Stomach (tissue), 9 donors: ENCODE measurements around the gene MAP3K6. TPM values are rescaled to one million over a fixed set of nuclear protein-coding genes. Genes with fewer than 3 reads are reported as not detected.

Experiments used
- DNase-seq, 2 donors: peaks; one replicate each; pipeline versions ENCODE4 v3.0.0 to v3.0.0-alpha.2; 2013 to 2019
- H3K27ac ChIP-seq, 5 donors: fragments of 200-600 bp in 4 of 5; sonication (generic) in 4 of 5; one replicate each; pipeline ENCODE4 v1.5.1; 2013 to 2019; ENCODE audit warnings: mild to moderate bottlenecking in 1 of 5, moderate library complexity in 1 of 5
- H3K27me3 ChIP-seq, 3 donors: fragments of 200-600 bp; sonication (generic); one replicate each; pipeline ENCODE4 v1.5.1; 2017 to 2019; ENCODE audit warnings: mixed run types in 1 of 3
- H3K36me3 ChIP-seq, 4 donors: fragments of 200-600 bp; sonication (generic); 1 replicate in 3 of 4; 2 replicates in 1 of 4; pipeline ENCODE4 v1.5.1; 2016 to 2019
- H3K4me1 ChIP-seq, 4 donors: fragments of 200-600 bp; sonication (generic); one replicate each; pipeline ENCODE4 v1.5.1; 2016 to 2019
- H3K4me3 ChIP-seq, 4 donors: fragments of 200-600 bp; sonication (generic) in 3 of 4; one replicate each; pipeline ENCODE4 v1.5.1; 2016 to 2019; ENCODE audit warnings: mild to moderate bottlenecking in 1 of 4
- H3K9me3 ChIP-seq, 4 donors: fragments of 200-600 bp; sonication (generic); one replicate each; pipeline ENCODE4 v1.5.1; 2016 to 2019
- EP300 ChIP-seq: sonication (generic); formaldehyde crosslinking; IDR thresholded peaks from one replicate; pipeline ENCODE4 v1.6.1; 2017; ENCODE audit warnings: antibody characterized with exemption
- POLR2A ChIP-seq, 4 donors: fragments of 450-650 bp; IDR thresholded peaks; one replicate each; pipeline ENCODE4 v1.6.1; 2016; ENCODE audit warnings: antibody characterized with exemption in 4 of 4, control low read depth in 2 of 4, mild to moderate bottlenecking in 1 of 4, moderate library complexity in 1 of 4
- POLR2AphosphoS5 ChIP-seq, 3 donors: sonication (generic); formaldehyde crosslinking; IDR thresholded peaks; one replicate each; pipeline ENCODE4 v1.6.1; 2016; ENCODE audit warnings: antibody characterized with exemption in 3 of 3
- WGBS, 5 donors: extraction: QIAGEN DNeasy Blood & Tissue Kit in 3 of 5; methylation state at CpG; one replicate each; pipeline versions ENCODE4 v1.1.5 to v1.1.7; 2013 to 2018; 5-methylcytosine and 5-hydroxymethylcytosine counted together
- intact Hi-C: fragments of 100-400 bp; cut with DNase I; formaldehyde crosslinking; loops from one replicate; pipeline ENCODE4 v1.15.1; 2023; ENCODE audit warnings: low total_unique reads
- polyA plus RNA-seq, 3 donors: library from polyadenylated mRNA; stranded (reverse); fragments of 200-250 nt; gene quantifications; one replicate each; pipeline ENCODE4 v1.2.3, GENCODE V29; 2013
- total RNA-seq, 5 donors: library from RNA; depleted of rRNA; stranded (reverse); fragments of >200 nt; gene quantifications; one replicate each; pipeline versions ENCODE4 v1.1.0 to v1.2.3, GENCODE V29; 2014 to 2016
- TF ChIP-seq, protein P1 (sequence below), 7 experiments: fragments of 450-650 bp in 4 of 7; fragments of 200-600 bp in 3 of 7; sonication (generic) in 3 of 7; IDR thresholded peaks; one replicate each; pipeline ENCODE4 v1.5.1; 2016 to 2019; ENCODE audit warnings: antibody characterized with exemption in 7 of 7, control low read depth in 2 of 7, mild to moderate bottlenecking in 1 of 7
- donor health status: healthy with polysubstance abuse.
- donor health status: Bipolar disorder and iron deficiency.
- donor health status: healthy.

The MAP3K6 gene
- total and polyA plus RNA-seq, 8 donors = 11.6 to 110 (median 36.2) TPM

DNA sequence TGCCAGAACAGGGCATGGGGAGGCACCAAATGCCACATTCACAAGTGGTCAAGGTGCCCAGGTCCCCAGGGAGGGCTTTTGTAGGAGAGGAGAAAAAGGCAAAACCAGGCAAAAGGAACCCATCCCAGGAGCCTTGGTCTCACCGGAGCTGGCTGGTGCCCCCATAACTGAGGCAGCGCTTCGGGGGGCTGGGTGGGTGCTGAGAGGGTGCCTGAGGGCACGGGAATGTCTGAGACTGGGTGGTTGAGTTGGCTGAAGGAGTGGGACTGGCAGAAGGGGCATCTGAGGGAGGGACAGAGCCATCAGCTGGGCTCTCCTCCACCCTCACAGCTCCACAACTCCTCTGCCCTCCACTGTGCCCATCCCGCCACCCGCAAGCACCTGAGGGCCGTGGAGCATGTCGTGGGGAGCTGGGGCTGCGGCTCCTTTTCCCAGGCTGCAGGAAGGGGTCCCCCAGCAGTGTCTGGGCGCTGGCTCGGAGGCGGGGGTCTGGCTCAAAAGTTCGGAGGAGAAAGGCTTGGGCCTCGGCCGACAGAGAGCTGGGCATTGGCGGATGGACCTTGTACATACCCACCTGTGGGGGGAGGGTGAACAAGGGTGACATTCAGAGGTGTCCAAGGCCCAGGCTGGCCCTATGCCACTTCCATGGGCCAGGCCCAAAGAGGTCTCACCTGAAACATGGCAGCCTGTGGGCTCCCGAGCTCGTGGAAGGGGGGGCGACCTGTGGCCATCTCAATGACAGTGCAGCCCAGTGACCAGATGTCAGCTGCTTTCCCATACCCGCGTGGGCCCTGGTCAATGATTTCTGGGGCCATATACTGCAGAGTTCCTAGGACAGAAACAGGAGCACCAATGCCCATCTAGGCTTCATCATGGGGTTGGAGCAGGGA, 8.5 kb downstream of the MAP3K6 start:
- peak overlapping the region in 1 of 5 donors; percentile 71 for H3K27ac ChIP-seq
- 90 to 96% (median 94%) methylated on average over 17 to 21 of the region's 21 CpGs for WGBS, 5 donors
- intact Hi-C loops = loop anchor here (5.0 kb wide), 1 partner anchor 34 kb away; the partner anchor contains the start of gene GPR3
- DNase-seq = no peak
- no peaks in the 10 kb centered on the region for H3K27me3 ChIP-seq
- H3K4me3 ChIP-seq = peak overlapping the region in 1 of 4 donors; percentile 47
- H3K9me3 ChIP-seq = no peaks in the 10 kb centered on the region
- peaks cover 16 to 39% (median 29%) of the 10 kb centered on the region in 4 donors for H3K4me1 ChIP-seq
- peaks cover 51 to 96% (median 92%) of the 10 kb centered on the region in 4 donors for H3K36me3 ChIP-seq
- TF ChIP-seq POLR2A (IDR thresholded peaks at IDR 0.05) (no peak), EP300 (no peak)

DNA sequence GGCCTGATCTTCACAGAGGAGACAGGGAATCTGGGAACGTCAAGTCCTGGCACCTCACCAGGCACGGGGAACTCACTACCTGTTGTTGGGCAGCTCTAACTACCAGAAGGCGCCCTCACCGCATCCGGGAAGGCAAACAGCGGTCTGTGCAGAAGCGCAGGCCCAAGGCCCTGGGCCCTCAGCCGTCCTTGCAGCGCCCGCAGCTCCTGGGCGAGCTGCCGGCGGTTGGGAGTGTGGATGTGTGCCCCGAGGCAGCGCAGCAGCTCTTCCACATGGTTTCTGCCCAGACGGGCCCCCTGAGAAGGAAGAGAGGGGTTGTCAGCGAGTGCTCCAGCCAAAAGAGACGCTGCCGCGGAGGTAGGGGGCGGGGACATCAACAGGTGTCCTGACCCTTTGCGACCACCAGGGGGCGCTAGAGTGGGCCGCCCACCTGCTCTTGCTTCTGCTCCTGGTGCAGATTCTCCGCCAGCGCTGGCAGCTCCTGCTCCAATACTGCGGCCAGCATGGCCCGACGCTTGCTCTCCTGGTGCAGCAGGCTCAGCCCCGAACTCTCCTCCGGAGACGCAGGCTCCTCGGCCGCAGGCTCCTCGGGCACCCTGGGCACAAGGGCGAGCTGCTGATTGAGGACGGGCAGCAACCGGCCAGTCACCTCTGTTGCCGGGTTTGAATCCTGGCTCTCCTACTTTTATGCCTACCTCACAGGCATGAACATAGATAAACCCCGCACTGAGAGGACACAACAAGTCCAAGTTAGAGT, 9.3 kb downstream of the MAP3K6 start:
- TF ChIP-seq, protein P1, sequence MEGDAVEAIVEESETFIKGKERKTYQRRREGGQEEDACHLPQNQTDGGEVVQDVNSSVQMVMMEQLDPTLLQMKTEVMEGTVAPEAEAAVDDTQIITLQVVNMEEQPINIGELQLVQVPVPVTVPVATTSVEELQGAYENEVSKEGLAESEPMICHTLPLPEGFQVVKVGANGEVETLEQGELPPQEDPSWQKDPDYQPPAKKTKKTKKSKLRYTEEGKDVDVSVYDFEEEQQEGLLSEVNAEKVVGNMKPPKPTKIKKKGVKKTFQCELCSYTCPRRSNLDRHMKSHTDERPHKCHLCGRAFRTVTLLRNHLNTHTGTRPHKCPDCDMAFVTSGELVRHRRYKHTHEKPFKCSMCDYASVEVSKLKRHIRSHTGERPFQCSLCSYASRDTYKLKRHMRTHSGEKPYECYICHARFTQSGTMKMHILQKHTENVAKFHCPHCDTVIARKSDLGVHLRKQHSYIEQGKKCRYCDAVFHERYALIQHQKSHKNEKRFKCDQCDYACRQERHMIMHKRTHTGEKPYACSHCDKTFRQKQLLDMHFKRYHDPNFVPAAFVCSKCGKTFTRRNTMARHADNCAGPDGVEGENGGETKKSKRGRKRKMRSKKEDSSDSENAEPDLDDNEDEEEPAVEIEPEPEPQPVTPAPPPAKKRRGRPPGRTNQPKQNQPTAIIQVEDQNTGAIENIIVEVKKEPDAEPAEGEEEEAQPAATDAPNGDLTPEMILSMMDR (IDR thresholded peaks at IDR 0.05) = peak in 6 of 7 experiments; percentile 46 to 100 (median 94)
- TF ChIP-seq POLR2A (IDR thresholded peaks at IDR 0.05) (no peak), EP300 (no peak), POLR2AphosphoS5 (IDR thresholded peaks at IDR 0.05) (peak in 1 of 3 donors; percentile 62)
- H3K4me3 ChIP-seq = peak overlapping the region; percentile 29 to 47 (median 34)
- H3K9me3 ChIP-seq = no peaks in the 10 kb centered on the region
- DNase-seq = peak; percentile 87 to 92
- intact Hi-C loops = loop anchor here (5.0 kb wide), 1 partner anchor 35 kb away; the partner anchor contains the start of gene GPR3
- H3K27ac ChIP-seq = peak overlapping the region; percentile 45 to 82 (median 69)
- 15 to 28% (median 25%) methylated on average over 13 to 40 of the region's 40 CpGs for WGBS, 5 donors
- peaks cover 16 to 39% (median 29%) of the 10 kb centered on the region in 4 donors for H3K4me1 ChIP-seq
- H3K36me3 ChIP-seq = peaks cover 49 to 94% (median 88%) of the 10 kb centered on the region in 4 donors
- no peaks in the 10 kb centered on the region for H3K27me3 ChIP-seq

DNA sequence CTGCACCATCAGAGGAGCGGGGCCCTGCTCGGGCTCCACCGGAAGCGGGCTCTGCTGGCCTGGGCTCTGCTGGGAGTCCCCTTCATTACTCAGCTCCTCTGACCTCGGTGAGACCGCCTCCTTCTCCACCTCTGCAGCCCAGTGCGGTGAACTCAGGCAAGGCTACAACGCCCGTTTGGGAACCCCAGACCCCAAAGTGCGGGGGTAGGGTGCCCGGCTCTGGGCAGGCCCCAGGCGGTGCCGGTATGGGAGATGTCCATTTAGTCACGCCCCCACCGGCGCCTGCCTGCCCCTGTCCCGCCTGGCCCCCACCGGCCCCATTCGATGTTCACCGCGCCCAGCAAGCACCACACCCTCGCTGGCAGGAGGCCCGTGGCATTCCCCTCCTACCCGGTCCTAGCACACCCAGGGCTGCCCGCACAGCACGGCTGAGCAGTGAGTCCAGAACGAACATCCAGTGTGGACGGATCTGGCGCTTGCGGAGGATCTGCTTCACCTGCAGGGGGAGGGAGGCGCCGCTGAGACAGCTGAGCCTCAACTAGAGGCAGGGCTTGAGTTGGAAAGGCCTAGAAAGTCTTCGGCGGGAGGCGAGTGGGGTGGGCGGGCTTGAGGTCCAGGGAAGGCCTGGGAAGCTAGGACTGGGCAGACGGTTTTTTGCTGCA, 10.0 kb downstream of the MAP3K6 start:
- intact Hi-C loops = loop anchor here (5.0 kb wide), 1 partner anchor 36 kb away; the partner anchor contains the start of gene GPR3
- H3K27me3 ChIP-seq = no peaks in the 10 kb centered on the region
- peaks cover 16 to 40% (median 29%) of the 10 kb centered on the region in 4 donors for H3K4me1 ChIP-seq
- peak overlapping the region; percentile 45 to 82 (median 69) for H3K27ac ChIP-seq
- peak; percentile 86 to 91 for DNase-seq
- peak overlapping the region; percentile 29 to 47 (median 34) for H3K4me3 ChIP-seq
- 25 to 53% (median 37%) methylated on average over 8 to 37 of the region's 37 CpGs for WGBS, 5 donors
- H3K36me3 ChIP-seq = peaks cover 43 to 87% (median 81%) of the 10 kb centered on the region in 4 donors
- H3K9me3 ChIP-seq = no peaks in the 10 kb centered on the region
- TF ChIP-seq POLR2A (IDR thresholded peaks at IDR 0.05) (no peak), POLR2AphosphoS5 (IDR thresholded peaks at IDR 0.05) (peak in 2 of 3 donors; percentile 68 to 71), EP300 (no peak)

DNA sequence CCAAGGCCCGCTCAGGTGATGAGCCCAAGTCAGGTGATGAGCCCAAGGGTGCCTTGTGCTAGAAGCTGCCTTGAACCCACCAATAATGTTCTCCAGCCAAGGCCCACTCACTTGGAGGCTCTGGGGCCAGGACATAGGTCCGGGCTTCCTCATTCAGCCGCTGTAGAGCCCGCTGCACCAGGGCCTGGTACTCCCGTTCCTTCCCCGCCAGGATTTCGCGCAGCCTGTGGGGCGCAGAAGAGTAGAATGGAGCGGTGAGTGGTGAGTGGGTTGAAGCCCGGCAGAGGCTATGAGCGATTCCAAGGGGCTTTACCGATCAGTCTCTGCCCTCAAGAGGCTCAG, 10.5 kb downstream of the MAP3K6 start:
- intact Hi-C loops = loop anchor here (5.0 kb wide), 1 partner anchor 36 kb away; the partner anchor contains the start of gene GPR3
- TF ChIP-seq POLR2AphosphoS5 (IDR thresholded peaks at IDR 0.05) = no peak
- TF ChIP-seq EP300 = no peak
- TF ChIP-seq, protein P1 (IDR thresholded peaks at IDR 0.05) = no peak
- TF ChIP-seq POLR2A (IDR thresholded peaks at IDR 0.05) = no peak
- Histone ChIP-seq H3K27ac (peak overlapping the region in 3 of 5 donors; percentile 69 to 82 (median 71)), H3K27me3 (no peaks in the 10 kb centered on the region), H3K4me3 (peak overlapping the region; percentile 29 to 47 (median 34)), H3K9me3 (no peaks in the 10 kb centered on the region), H3K4me1 (peaks cover 16 to 45% (median 30%) of the 10 kb centered on the region in 4 donors), H3K36me3 (peaks cover 43 to 87% (median 76%) of the 10 kb centered on the region in 4 donors)
- peak in 1 of 2 donors; percentile 13 for DNase-seq
- 66 to 81% (median 71%) methylated on average over 13 of the region's 13 CpGs for WGBS, 5 donors
